Endometrial microvascular endothelial cells (primary cell): Measurements from ENCODE around the gene CXCR4. TPM values are rescaled to one million over a fixed set of nuclear protein-coding genes. Genes with fewer than 3 reads are reported as not detected.

Source experiments
- total RNA-seq: library from RNA; depleted of rRNA; stranded (reverse); fragments of >200 nt; gene quantifications from one replicate; pipeline ENCODE4 v1.2.3, GENCODE V29; 2015; ENCODE audit errors: inconsistent ontology term

The CXCR4 gene
- total RNA-seq, 1 donor from 2014 or later: not detected

Other genes with a start within 250 kb of the CXCR4 start
- 45.1 TPM for gene MCM6, start 241.7 kb downstream of the CXCR4 start, total RNA-seq
- 64.6 TPM for gene DARS1, start 132.5 kb downstream of the CXCR4 start, total RNA-seq